ENCODE results near the gene LRSAM1. TPM values are rescaled to one million over a fixed set of nuclear protein-coding genes. Genes with fewer than 3 reads are reported as not detected.

Gene LRSAM1
- total and polyA plus RNA-seq, 4 donors, result 6.6 to 9.7 (median 7.1) TPM

- peaks cover 15 to 34% (median 21%) of the 10 kb centered on the region in 4 donors for H3K36me3 ChIP-seq (ENCODE audit: control insufficient read depth in 4 of 4, insufficient read depth in 3 of 4, low read depth in 1 of 4, low read length in 3 of 4)
- no peak for TF ChIP-seq HNF4A (conservative IDR thresholded peaks at IDR 0.05)
- no peak for TF ChIP-seq CTCF (IDR thresholded peaks at IDR 0.05; ENCODE audit: low read depth, low read length, missing input control)
- no peak for TF ChIP-seq ATF3 (IDR thresholded peaks at IDR 0.05)
- no peak for TF ChIP-seq GABPA (IDR thresholded peaks at IDR 0.05 in 1 of 2, conservative IDR thresholded peaks at IDR 0.05 in 1 of 2)
- no peak for TF ChIP-seq REST (IDR thresholded peaks at IDR 0.05)
- no peak for TF ChIP-seq TAF1 (conservative IDR thresholded peaks at IDR 0.05)
- no peak for TF ChIP-seq NR2F2 (IDR thresholded peaks at IDR 0.05)
- no peak for TF ChIP-seq RXRA (IDR thresholded peaks at IDR 0.05)
- no peak for TF ChIP-seq JUND (IDR thresholded peaks at IDR 0.05)
- TF ChIP-seq, protein P1, sequence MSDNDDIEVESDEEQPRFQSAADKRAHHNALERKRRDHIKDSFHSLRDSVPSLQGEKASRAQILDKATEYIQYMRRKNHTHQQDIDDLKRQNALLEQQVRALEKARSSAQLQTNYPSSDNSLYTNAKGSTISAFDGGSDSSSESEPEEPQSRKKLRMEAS (IDR thresholded peaks at IDR 0.05), result no peak
- TF ChIP-seq HNF4G (IDR thresholded peaks at IDR 0.05), result no peak
- H3K27ac ChIP-seq (ENCODE audit: low read depth in 1 of 2, low read length in 2 of 2), result no peak overlapping the region
- H3K27me3 ChIP-seq (ENCODE audit: control insufficient read depth in 4 of 4, insufficient read depth in 4 of 4, low read length in 3 of 4), result no peaks in the 10 kb centered on the region
- peaks cover 2 to 19% (median 11%) of the 10 kb centered on the region in 4 donors for H3K4me1 ChIP-seq (ENCODE audit: control insufficient read depth in 4 of 4, insufficient read depth in 4 of 4, low read length in 3 of 4)
- H3K9me3 ChIP-seq (ENCODE audit: control insufficient read depth in 4 of 4, low read length in 3 of 4), result no peaks in the 10 kb centered on the region
- DNase-seq (ENCODE audit: low spot score), result no peak
- WGBS, result 93% methylated on average over 17 of the region's 17 CpGs
- no peak overlapping the region for H3K4me3 ChIP-seq (ENCODE audit: low read depth in 1 of 3, low read length in 3 of 3)
- no peak overlapping the region for H3K9ac ChIP-seq (ENCODE audit: low read depth in 1 of 2, low read length in 2 of 2)
Observed at GRCh38 chr9:127457191-127457878, 6.0 kb downstream of the LRSAM1 start.

- Histone ChIP-seq H3K36me3 (ENCODE audit: control insufficient read depth in 4 of 4, insufficient read depth in 3 of 4, low read depth in 1 of 4, low read length in 3 of 4) (peaks cover 15 to 48% (median 31%) of the 10 kb centered on the region in 4 donors), H3K9ac (ENCODE audit: low read depth in 1 of 2, low read length in 2 of 2) (no peak overlapping the region), H3K9me3 (ENCODE audit: control insufficient read depth in 4 of 4, low read length in 3 of 4) (no peaks in the 10 kb centered on the region), H3K27me3 (ENCODE audit: control insufficient read depth in 4 of 4, insufficient read depth in 4 of 4, low read length in 3 of 4) (no peaks in the 10 kb centered on the region), H3K4me3 (ENCODE audit: low read depth in 1 of 3, low read length in 3 of 3) (no peak overlapping the region), H3K27ac (ENCODE audit: low read depth in 1 of 2, low read length in 2 of 2) (no peak overlapping the region), H3K4me1 (ENCODE audit: control insufficient read depth in 4 of 4, insufficient read depth in 4 of 4, low read length in 3 of 4) (peaks cover 0 to 9% (median 2%) of the 10 kb centered on the region in 4 donors)
- 95% methylated on average over 9 of the region's 9 CpGs for WGBS
- no peak for DNase-seq (ENCODE audit: low spot score)
- TF ChIP-seq CTCF (IDR thresholded peaks at IDR 0.05; ENCODE audit: low read depth, low read length, missing input control) (no peak), FOXA1 (IDR thresholded peaks at IDR 0.05) (no peak), ATF3 (IDR thresholded peaks at IDR 0.05) (no peak), NR2F2 (IDR thresholded peaks at IDR 0.05) (no peak), JUND (IDR thresholded peaks at IDR 0.05) (no peak), SP1 (IDR thresholded peaks at IDR 0.05) (no peak), HNF4A (conservative IDR thresholded peaks at IDR 0.05) (no peak), REST (IDR thresholded peaks at IDR 0.05) (no peak), YY1 (IDR thresholded peaks at IDR 0.05) (no peak), RAD21 (IDR thresholded peaks at IDR 0.05) (no peak), TAF1 (conservative IDR thresholded peaks at IDR 0.05) (no peak), HNF4G (IDR thresholded peaks at IDR 0.05) (no peak)
- TF ChIP-seq, protein P2, sequence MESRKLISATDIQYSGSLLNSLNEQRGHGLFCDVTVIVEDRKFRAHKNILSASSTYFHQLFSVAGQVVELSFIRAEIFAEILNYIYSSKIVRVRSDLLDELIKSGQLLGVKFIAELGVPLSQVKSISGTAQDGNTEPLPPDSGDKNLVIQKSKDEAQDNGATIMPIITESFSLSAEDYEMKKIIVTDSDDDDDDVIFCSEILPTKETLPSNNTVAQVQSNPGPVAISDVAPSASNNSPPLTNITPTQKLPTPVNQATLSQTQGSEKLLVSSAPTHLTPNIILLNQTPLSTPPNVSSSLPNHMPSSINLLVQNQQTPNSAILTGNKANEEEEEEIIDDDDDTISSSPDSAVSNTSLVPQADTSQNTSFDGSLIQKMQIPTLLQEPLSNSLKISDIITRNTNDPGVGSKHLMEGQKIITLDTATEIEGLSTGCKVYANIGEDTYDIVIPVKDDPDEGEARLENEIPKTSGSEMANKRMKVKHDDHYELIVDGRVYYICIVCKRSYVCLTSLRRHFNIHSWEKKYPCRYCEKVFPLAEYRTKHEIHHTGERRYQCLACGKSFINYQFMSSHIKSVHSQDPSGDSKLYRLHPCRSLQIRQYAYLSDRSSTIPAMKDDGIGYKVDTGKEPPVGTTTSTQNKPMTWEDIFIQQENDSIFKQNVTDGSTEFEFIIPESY (IDR thresholded peaks at IDR 0.05), result no peak
Observed at GRCh38 chr9:127458921-127459320, 7.6 kb downstream of the LRSAM1 start.

Data from liver (tissue), 9 donors.